ENCODE results near the gene ABCC4. TPM values are rescaled to one million over a fixed set of nuclear protein-coding genes. Genes with fewer than 3 reads are reported as not detected.

Gene ABCC4
- total and polyA plus RNA-seq, 2 experiments from 2014 or later: 4.3 to 12.2 TPM

DNA sequence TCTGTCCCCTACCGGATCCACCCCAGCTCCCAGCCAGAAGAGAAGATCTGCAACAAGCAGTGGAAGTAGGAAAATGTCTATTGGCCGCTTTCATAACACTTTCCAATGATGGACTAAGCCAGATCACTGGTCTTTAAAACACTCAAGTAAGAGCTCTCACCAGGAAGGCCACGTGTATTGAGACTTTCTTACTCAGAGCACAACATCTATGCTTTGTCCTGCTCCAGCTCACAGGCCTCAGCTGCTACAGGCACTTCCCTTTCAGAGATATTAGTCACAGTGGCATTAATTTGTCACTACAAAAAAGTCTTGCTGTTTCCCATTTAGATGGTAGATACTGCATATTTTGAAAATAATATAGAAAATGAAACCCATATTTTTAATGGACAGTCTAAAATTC is 164.2 kb downstream of the ABCC4 start:
- no peaks in the 10 kb centered on the region for H3K27me3 ChIP-seq (ENCODE audit: insufficient read depth)
- Mint-ChIP-seq H3K36me3 (ENCODE audit: low read depth) (peaks cover 3% of the 10 kb centered on the region; the same call in 1 of the 3 replicates), H3K9me3 (no peaks in the 10 kb centered on the region), H3K4me3 (no peak overlapping the region), H3K27ac (no peak overlapping the region), H3K27me3 (ENCODE audit: insufficient read depth, low read depth, poor library complexity) (peaks cover 3% of the 10 kb centered on the region), H3K4me1 (peaks cover 12% of the 10 kb centered on the region)
- H3K4me2 ChIP-seq: no peak overlapping the region
- H3K79me2 ChIP-seq (replicated peaks; ENCODE audit: insufficient read depth): no peaks in the 10 kb centered on the region
- H4K20me1 ChIP-seq (replicated peaks; ENCODE audit: insufficient read depth): no peaks in the 10 kb centered on the region
- no peaks in the 10 kb centered on the region for H3F3A ChIP-seq (replicated peaks; ENCODE audit: low read depth)
- no peak overlapping the region for H2AFZ ChIP-seq
- no peak for ATAC-seq
- no peaks in the 10 kb centered on the region for H3K36me3 ChIP-seq (ENCODE audit: insufficient read depth)
- DNase-seq (ENCODE audit: low spot score): no peak
- H3K9me2 ChIP-seq (ENCODE audit: insufficient read depth): no peaks in the 10 kb centered on the region
- no peak overlapping the region for H3K27ac ChIP-seq (ENCODE audit: low read depth)
- H3K4me1 ChIP-seq (ENCODE audit: insufficient read depth): peaks cover 6% of the 10 kb centered on the region
- TF ChIP-seq, protein P1, sequence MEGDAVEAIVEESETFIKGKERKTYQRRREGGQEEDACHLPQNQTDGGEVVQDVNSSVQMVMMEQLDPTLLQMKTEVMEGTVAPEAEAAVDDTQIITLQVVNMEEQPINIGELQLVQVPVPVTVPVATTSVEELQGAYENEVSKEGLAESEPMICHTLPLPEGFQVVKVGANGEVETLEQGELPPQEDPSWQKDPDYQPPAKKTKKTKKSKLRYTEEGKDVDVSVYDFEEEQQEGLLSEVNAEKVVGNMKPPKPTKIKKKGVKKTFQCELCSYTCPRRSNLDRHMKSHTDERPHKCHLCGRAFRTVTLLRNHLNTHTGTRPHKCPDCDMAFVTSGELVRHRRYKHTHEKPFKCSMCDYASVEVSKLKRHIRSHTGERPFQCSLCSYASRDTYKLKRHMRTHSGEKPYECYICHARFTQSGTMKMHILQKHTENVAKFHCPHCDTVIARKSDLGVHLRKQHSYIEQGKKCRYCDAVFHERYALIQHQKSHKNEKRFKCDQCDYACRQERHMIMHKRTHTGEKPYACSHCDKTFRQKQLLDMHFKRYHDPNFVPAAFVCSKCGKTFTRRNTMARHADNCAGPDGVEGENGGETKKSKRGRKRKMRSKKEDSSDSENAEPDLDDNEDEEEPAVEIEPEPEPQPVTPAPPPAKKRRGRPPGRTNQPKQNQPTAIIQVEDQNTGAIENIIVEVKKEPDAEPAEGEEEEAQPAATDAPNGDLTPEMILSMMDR (conservative IDR thresholded peaks at IDR 0.05; ENCODE audit: low read depth in 2 of 2): no peak
- no peak for TF ChIP-seq POLR2AphosphoS5 (IDR thresholded peaks at IDR 0.05; ENCODE audit: low read depth)
- TF ChIP-seq ZNF331 (CRISPR knock-in tag; IDR thresholded peaks at IDR 0.05; ENCODE audit: low read depth): no peak
- TF ChIP-seq, protein P2, sequence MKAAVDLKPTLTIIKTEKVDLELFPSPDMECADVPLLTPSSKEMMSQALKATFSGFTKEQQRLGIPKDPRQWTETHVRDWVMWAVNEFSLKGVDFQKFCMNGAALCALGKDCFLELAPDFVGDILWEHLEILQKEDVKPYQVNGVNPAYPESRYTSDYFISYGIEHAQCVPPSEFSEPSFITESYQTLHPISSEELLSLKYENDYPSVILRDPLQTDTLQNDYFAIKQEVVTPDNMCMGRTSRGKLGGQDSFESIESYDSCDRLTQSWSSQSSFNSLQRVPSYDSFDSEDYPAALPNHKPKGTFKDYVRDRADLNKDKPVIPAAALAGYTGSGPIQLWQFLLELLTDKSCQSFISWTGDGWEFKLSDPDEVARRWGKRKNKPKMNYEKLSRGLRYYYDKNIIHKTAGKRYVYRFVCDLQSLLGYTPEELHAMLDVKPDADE (IDR thresholded peaks at IDR 0.05): no peak
- TF ChIP-seq EZH2 (IDR thresholded peaks at IDR 0.05; ENCODE audit: low read depth, unreplicated experiment): no peak
- no peak for TF ChIP-seq JUNB (IDR thresholded peaks at IDR 0.05; ENCODE audit: unreplicated experiment)
- no peak overlapping the region for H3K4me3 ChIP-seq

DNA sequence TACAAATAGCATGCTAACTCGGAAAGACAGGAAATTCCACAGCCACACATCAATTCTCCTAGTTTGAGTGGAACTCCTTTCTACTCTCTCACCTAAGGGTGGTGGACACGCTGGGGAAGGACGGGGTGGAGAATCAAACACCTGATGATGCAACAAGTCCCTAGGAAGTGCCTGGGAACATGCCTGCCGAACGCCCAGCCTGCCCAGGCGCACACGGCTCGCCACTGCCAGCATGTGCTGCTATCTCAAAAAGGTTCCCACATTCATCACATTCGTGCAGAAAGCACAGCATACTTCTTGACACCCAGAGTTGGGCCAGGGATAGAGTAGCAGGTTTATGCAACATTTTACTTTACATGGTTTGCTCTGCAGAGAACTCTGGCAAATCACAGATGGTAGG is 164.6 kb downstream of the ABCC4 start:
- TF ChIP-seq NANOG (IDR thresholded peaks at IDR 0.05; ENCODE audit: borderline replicate concordance) (no peak), JUNB (IDR thresholded peaks at IDR 0.05; ENCODE audit: unreplicated experiment) (no peak), ZNF331 (CRISPR knock-in tag; IDR thresholded peaks at IDR 0.05; ENCODE audit: low read depth) (no peak), CREB1 (CRISPR knock-in tag; IDR thresholded peaks at IDR 0.05; ENCODE audit: low read depth) (no peak)
- TF ChIP-seq, protein P1 (conservative IDR thresholded peaks at IDR 0.05; ENCODE audit: low read depth in 2 of 2): no peak
- TF ChIP-seq, protein P3, sequence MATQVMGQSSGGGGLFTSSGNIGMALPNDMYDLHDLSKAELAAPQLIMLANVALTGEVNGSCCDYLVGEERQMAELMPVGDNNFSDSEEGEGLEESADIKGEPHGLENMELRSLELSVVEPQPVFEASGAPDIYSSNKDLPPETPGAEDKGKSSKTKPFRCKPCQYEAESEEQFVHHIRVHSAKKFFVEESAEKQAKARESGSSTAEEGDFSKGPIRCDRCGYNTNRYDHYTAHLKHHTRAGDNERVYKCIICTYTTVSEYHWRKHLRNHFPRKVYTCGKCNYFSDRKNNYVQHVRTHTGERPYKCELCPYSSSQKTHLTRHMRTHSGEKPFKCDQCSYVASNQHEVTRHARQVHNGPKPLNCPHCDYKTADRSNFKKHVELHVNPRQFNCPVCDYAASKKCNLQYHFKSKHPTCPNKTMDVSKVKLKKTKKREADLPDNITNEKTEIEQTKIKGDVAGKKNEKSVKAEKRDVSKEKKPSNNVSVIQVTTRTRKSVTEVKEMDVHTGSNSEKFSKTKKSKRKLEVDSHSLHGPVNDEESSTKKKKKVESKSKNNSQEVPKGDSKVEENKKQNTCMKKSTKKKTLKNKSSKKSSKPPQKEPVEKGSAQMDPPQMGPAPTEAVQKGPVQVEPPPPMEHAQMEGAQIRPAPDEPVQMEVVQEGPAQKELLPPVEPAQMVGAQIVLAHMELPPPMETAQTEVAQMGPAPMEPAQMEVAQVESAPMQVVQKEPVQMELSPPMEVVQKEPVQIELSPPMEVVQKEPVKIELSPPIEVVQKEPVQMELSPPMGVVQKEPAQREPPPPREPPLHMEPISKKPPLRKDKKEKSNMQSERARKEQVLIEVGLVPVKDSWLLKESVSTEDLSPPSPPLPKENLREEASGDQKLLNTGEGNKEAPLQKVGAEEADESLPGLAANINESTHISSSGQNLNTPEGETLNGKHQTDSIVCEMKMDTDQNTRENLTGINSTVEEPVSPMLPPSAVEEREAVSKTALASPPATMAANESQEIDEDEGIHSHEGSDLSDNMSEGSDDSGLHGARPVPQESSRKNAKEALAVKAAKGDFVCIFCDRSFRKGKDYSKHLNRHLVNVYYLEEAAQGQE (IDR thresholded peaks at IDR 0.05; ENCODE audit: unreplicated experiment): no peak
- TF ChIP-seq, protein P2 (IDR thresholded peaks at IDR 0.05): no peak
- Histone ChIP-seq H3F3A (replicated peaks; ENCODE audit: low read depth) (no peaks in the 10 kb centered on the region), H3K27me3 (ENCODE audit: insufficient read depth) (no peaks in the 10 kb centered on the region), H4K20me1 (replicated peaks; ENCODE audit: insufficient read depth) (no peaks in the 10 kb centered on the region), H3K9me2 (ENCODE audit: insufficient read depth) (no peaks in the 10 kb centered on the region), H3K4me2 (no peak overlapping the region), H2AFZ (no peak overlapping the region), H3K4me3 (no peak overlapping the region), H3K4me1 (ENCODE audit: insufficient read depth) (peaks cover 6% of the 10 kb centered on the region), H3K79me2 (replicated peaks; ENCODE audit: insufficient read depth) (no peaks in the 10 kb centered on the region), H3K27ac (ENCODE audit: low read depth) (no peak overlapping the region), H3K36me3 (ENCODE audit: insufficient read depth) (no peaks in the 10 kb centered on the region)
- Mint-ChIP-seq H3K36me3 (ENCODE audit: low read depth) (peaks cover 3% of the 10 kb centered on the region; the same call in 1 of the 3 replicates), H3K27ac (peak overlapping the region; percentile 10; the same call in 1 of the 2 replicates), H3K27me3 (ENCODE audit: insufficient read depth, low read depth, poor library complexity) (peaks cover 3% of the 10 kb centered on the region), H3K4me3 (no peak overlapping the region), H3K9me3 (no peaks in the 10 kb centered on the region), H3K4me1 (peaks cover 12% of the 10 kb centered on the region)
- ATAC-seq: no peak
- no peak for DNase-seq (ENCODE audit: low spot score)
